GM23338 (cell line): Measurements from ENCODE around the gene STIP1. TPM values are rescaled to one million over a fixed set of nuclear protein-coding genes. Genes with fewer than 3 reads are reported as not detected.

Source experiments
- ATAC-seq: fragments of 200-7000 bp; cut with Tn5 transposase; 3 replicates; pipeline ENCODE4 v1.9.1; 2020
- DNase-seq: peaks from one replicate; pipeline ENCODE4 v3.0.0-alpha.2; 2015; ENCODE audit warnings: low spot score
- H2AFZ ChIP-seq: fragments of 200-600 bp; sonication (generic); 2 replicates; pipeline ENCODE4 v1.8.0; 2016; ENCODE audit warnings: antibody characterized with exemption, mild to moderate bottlenecking, moderate library complexity
- H3F3A ChIP-seq: fragments of 200-600 bp; sonication (generic); replicated peaks from 2 replicates; pipeline ENCODE4 v1.8.0; 2017; ENCODE audit warnings: antibody characterized with exemption, mixed run types, low read depth
- H3K27ac ChIP-seq: fragments of 200-600 bp; sonication (generic); 2 replicates; pipeline ENCODE4 v1.6.1; 2016; ENCODE audit warnings: low read depth
- H3K27me3 ChIP-seq: fragments of 200-600 bp; sonication (generic); 2 replicates; pipeline ENCODE4 v1.8.0; 2016; ENCODE audit warnings: mild to moderate bottlenecking, mixed run types, moderate library complexity; ENCODE audit not compliant: insufficient read depth
- H3K36me3 ChIP-seq: fragments of 200-600 bp; sonication (generic); 2 replicates; pipeline ENCODE4 v1.8.0; 2016; ENCODE audit warnings: mild to moderate bottlenecking; ENCODE audit not compliant: insufficient read depth
- H3K4me1 ChIP-seq: fragments of 200-600 bp; sonication (generic); 2 replicates; pipeline ENCODE4 v1.8.0; 2016; ENCODE audit warnings: mild to moderate bottlenecking, moderate library complexity; ENCODE audit not compliant: insufficient read depth
- H3K4me2 ChIP-seq: fragments of 200-600 bp; sonication (generic); 2 replicates; pipeline ENCODE4 v1.7.1; 2017; ENCODE audit warnings: mixed run types
- H3K4me3 ChIP-seq: fragments of 200-600 bp; sonication (generic); 2 replicates; pipeline ENCODE4 v1.6.1; 2016; ENCODE audit warnings: mixed run types
- H3K79me2 ChIP-seq: fragments of 200-600 bp; sonication (generic); replicated peaks from 2 replicates; pipeline ENCODE4 v1.8.0; 2017; ENCODE audit warnings: mild to moderate bottlenecking; ENCODE audit not compliant: insufficient read depth
- H3K9me2 ChIP-seq: fragments of 200-600 bp; sonication (generic); 2 replicates; pipeline ENCODE4 v1.8.0; 2017; ENCODE audit not compliant: insufficient read depth
- H4K20me1 ChIP-seq: fragments of 200-600 bp; sonication (generic); replicated peaks from 2 replicates; pipeline ENCODE4 v1.8.0; 2017; ENCODE audit warnings: mild to moderate bottlenecking; ENCODE audit not compliant: insufficient read depth
- H3K27ac Mint-ChIP-seq: 2 replicates; pipeline ENCODE4 v1.8.0; 2020; ENCODE audit warnings: inconsistent platforms, mild to moderate bottlenecking, moderate library complexity, mixed read lengths
- H3K27me3 Mint-ChIP-seq: 3 replicates; pipeline ENCODE4 v1.8.0; 2022; ENCODE audit warnings: low read depth, mild to moderate bottlenecking, moderate library complexity, mixed read lengths, inconsistent platforms; ENCODE audit not compliant: insufficient read depth, poor library complexity
- H3K36me3 Mint-ChIP-seq: 3 replicates; pipeline ENCODE4 v1.8.0; 2021; ENCODE audit warnings: low read depth, mild to moderate bottlenecking, inconsistent platforms, moderate library complexity, mixed read lengths
- H3K4me1 Mint-ChIP-seq: 3 replicates; pipeline ENCODE4 v1.8.0; 2020; ENCODE audit warnings: mild to moderate bottlenecking, inconsistent platforms, mixed read lengths
- H3K4me3 Mint-ChIP-seq: 3 replicates; pipeline ENCODE4 v1.8.0; 2021; ENCODE audit warnings: moderate library complexity, mild to moderate bottlenecking, inconsistent platforms, mixed read lengths
- H3K9me3 Mint-ChIP-seq: 3 replicates; pipeline ENCODE4 v1.8.0; 2020; ENCODE audit warnings: moderate library complexity, mild to moderate bottlenecking, inconsistent platforms, mixed read lengths
- POLR2AphosphoS5 ChIP-seq: IDR thresholded peaks from 2 replicates; pipeline ENCODE4 v1.6.1; 2016; ENCODE audit warnings: antibody characterized with exemption, low read depth
- ZNF114 ChIP-seq: fragments of 250-450 bp; sonication (Bioruptor Pico); IDR thresholded peaks from 2 replicates; pipeline ENCODE4 v1.5.0; 2020; ENCODE audit warnings: mild to moderate bottlenecking, moderate library complexity
- ZNF331 ChIP-seq: fragments of 250-450 bp; sonication (Bioruptor Pico); IDR thresholded peaks from 2 replicates; pipeline ENCODE4 v1.5.0; 2020; ENCODE audit warnings: low read depth, mild to moderate bottlenecking, moderate library complexity
- polyA plus RNA-seq: library from polyadenylated mRNA; unstranded; fragments of >200 nt; fragmentation: Nextera tagmentation; extraction: Ambion mirVana; gene quantifications from 2 replicates; pipeline ENCODE4 v1.2.1, GENCODE V29; 2016
- total RNA-seq: library from RNA; depleted of rRNA; stranded (reverse); fragments of >200 nt; shearing (Covaris generic); gene quantifications from 2 replicates; pipeline ENCODE4 v1.2.3, GENCODE V29; 2014
- TF ChIP-seq, protein P1 (sequence below), 2 experiments: fragments of 200-600 bp in 1 of 2; sonication (generic) in 1 of 2; conservative IDR thresholded peaks; 2 replicates each; pipeline versions ENCODE4 v1.5.1 to v1.6.1; 2016 to 2017; ENCODE audit warnings: antibody characterized with exemption in 2 of 2, low read depth in 2 of 2, mild to moderate bottlenecking in 2 of 2, moderate library complexity in 1 of 2

Gene STIP1
- total and polyA plus RNA-seq, 2 experiments from 2014 or later, result 213 to 351 TPM

DNA sequence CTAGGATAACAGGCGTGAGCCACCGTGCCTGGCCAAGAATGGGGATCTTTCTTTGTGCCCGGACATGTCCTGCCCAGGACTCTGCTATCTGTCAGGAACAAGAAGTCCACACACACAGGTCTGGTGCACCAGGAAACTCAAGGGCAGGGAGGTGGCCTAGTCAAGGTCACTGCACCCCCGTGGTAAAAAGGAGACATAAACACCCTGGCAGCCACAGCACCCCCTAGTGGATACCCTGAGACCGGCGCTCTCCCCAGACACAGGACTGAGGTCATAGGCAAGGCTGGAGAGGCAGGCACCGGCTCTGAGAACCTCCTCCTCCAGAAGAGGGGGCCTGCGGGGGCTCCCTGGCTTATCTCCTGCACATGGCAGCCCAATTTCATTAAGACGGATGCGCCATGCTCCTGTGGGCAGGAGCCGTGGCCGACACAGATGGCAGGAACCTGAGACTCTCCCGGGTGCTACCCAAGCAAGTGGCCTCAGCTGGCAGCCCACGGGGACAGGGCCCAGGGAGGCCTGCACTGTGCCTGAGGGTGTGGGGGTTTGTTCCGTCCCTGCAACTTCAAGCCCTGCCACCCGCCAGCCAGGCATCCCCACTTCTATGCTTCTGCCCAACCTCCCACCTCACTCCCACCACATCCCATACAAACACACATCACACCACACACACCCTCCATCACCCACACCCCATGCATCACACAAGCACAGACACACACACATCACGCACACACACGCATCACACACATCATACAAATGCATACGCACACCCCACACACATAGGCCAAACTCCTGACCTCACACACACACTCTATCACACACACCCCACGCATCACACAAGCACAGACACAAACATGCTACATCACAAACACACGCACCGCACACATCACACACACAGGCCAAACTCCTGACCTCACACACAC is 39.7 kb upstream of the STIP1 start:
- H4K20me1 ChIP-seq, result no peaks in the 10 kb centered on the region; the same call in 1 of the 2 replicates
- TF ChIP-seq ZNF114 (CRISPR knock-in tag), result no peak
- TF ChIP-seq POLR2AphosphoS5, result no peak
- TF ChIP-seq, protein P1, sequence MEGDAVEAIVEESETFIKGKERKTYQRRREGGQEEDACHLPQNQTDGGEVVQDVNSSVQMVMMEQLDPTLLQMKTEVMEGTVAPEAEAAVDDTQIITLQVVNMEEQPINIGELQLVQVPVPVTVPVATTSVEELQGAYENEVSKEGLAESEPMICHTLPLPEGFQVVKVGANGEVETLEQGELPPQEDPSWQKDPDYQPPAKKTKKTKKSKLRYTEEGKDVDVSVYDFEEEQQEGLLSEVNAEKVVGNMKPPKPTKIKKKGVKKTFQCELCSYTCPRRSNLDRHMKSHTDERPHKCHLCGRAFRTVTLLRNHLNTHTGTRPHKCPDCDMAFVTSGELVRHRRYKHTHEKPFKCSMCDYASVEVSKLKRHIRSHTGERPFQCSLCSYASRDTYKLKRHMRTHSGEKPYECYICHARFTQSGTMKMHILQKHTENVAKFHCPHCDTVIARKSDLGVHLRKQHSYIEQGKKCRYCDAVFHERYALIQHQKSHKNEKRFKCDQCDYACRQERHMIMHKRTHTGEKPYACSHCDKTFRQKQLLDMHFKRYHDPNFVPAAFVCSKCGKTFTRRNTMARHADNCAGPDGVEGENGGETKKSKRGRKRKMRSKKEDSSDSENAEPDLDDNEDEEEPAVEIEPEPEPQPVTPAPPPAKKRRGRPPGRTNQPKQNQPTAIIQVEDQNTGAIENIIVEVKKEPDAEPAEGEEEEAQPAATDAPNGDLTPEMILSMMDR (conservative IDR thresholded peaks at IDR 0.05; ENCODE audit: low read depth in 2 of 2), result peak; percentile 91
- TF ChIP-seq ZNF331, result no peak
- peaks cover 4% of the 10 kb centered on the region for H3K4me1 ChIP-seq
- H3K4me1 Mint-ChIP-seq, result peaks cover 15% of the 10 kb centered on the region
- no peaks in the 10 kb centered on the region; the same call in 2 of the 3 replicates for H3K9me3 Mint-ChIP-seq
- peaks cover 15% of the 10 kb centered on the region for H3K27me3 Mint-ChIP-seq
- no peaks in the 10 kb centered on the region; the same call in 2 of the 3 replicates for H3K36me3 Mint-ChIP-seq
- ATAC-seq, result peak; percentile 80
- H3K4me3 Mint-ChIP-seq, result no peak overlapping the region
- no peak overlapping the region for H3K4me3 ChIP-seq
- H3K36me3 ChIP-seq, result no peaks in the 10 kb centered on the region
- H3K9me2 ChIP-seq, result no peaks in the 10 kb centered on the region
- H2AFZ ChIP-seq, result no peak overlapping the region
- H3K27ac ChIP-seq, result no peak overlapping the region
- H3K27me3 ChIP-seq, result no peaks in the 10 kb centered on the region
- no peak overlapping the region for H3K4me2 ChIP-seq
- 0 out of 2 replicates have a peak, but pooled peaks cover 6% of the 10 kb centered on the region for H3F3A ChIP-seq
- no peaks in the 10 kb centered on the region for H3K79me2 ChIP-seq
- peak; percentile 88 for DNase-seq
- H3K27ac Mint-ChIP-seq, result 0 out of 2 replicates have a peak overlapping the region, but pooled peaks have one; percentile 78

DNA sequence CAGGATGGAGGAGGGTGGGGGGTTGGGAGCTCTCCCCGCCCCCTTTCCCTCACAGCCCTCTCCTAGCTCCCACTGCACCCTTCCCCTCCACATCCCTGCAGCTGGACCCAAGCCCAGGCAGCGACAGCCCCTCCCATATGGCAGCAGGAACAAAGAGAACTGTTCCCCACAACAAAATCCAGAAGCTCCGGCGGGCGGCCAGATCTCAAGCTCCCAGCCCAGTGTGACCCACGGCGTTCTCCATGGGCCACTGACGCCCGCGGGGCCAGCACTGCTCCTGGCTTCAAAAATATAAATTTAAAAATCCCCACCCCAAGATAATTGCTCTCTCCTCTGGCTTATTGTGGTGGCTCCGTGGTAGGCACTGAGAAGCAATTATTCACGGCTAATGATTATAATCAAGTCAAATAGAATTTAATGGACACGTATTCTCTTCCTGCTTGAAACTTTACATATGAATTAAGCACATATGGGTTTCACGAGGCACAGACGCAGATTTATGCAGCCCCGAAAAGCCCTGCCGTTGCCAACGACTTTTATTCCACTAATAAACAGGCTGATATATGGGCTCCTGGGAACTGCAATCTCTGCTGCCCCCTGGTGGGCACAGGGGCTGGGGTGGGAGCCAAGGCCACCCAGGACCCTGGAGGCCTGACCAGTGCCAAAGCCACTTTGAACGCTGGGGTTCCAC is 37.6 kb upstream of the STIP1 start:
- Mint-ChIP-seq H3K9me3 (no peaks in the 10 kb centered on the region), H3K4me3 (no peak overlapping the region), H3K27me3 (peaks cover 15% of the 10 kb centered on the region), H3K36me3 (no peaks in the 10 kb centered on the region; the same call in 2 of the 3 replicates), H3K4me1 (peaks cover 18% of the 10 kb centered on the region), H3K27ac (peak overlapping the region; percentile 51; the same call in 1 of the 2 replicates)
- no peaks in the 10 kb centered on the region for H3K79me2 ChIP-seq
- H3K27ac ChIP-seq, result no peak overlapping the region
- H3K4me1 ChIP-seq, result peaks cover 4% of the 10 kb centered on the region
- 0 out of 2 replicates have a peak, but pooled peaks cover 9% of the 10 kb centered on the region for H3F3A ChIP-seq
- H3K27me3 ChIP-seq, result no peaks in the 10 kb centered on the region
- TF ChIP-seq, protein P1 (conservative IDR thresholded peaks at IDR 0.05; ENCODE audit: low read depth in 2 of 2), result peak; percentile 92
- TF ChIP-seq ZNF331, result no peak
- H4K20me1 ChIP-seq, result no peaks in the 10 kb centered on the region; the same call in 1 of the 2 replicates
- H3K4me3 ChIP-seq, result peak overlapping the region; percentile 5; the same call in 1 of the 2 replicates
- no peaks in the 10 kb centered on the region for H3K36me3 ChIP-seq
- peak; percentile 86 for DNase-seq
- no peaks in the 10 kb centered on the region for H3K9me2 ChIP-seq
- peak; percentile 74 for ATAC-seq
- peak overlapping the region; percentile 70 for H3K4me2 ChIP-seq
- H2AFZ ChIP-seq, result no peak overlapping the region
